ENCODE results near the gene TECPR2. TPM values are rescaled to one million over a fixed set of nuclear protein-coding genes. Genes with fewer than 3 reads are reported as not detected.

TECPR2 gene
- total and polyA plus RNA-seq, 2 of the 13 experiments (the other 11 are each of a cell fraction or from before 2014, with no cell fraction given) = 3.5 to 5.7 TPM

DNA sequence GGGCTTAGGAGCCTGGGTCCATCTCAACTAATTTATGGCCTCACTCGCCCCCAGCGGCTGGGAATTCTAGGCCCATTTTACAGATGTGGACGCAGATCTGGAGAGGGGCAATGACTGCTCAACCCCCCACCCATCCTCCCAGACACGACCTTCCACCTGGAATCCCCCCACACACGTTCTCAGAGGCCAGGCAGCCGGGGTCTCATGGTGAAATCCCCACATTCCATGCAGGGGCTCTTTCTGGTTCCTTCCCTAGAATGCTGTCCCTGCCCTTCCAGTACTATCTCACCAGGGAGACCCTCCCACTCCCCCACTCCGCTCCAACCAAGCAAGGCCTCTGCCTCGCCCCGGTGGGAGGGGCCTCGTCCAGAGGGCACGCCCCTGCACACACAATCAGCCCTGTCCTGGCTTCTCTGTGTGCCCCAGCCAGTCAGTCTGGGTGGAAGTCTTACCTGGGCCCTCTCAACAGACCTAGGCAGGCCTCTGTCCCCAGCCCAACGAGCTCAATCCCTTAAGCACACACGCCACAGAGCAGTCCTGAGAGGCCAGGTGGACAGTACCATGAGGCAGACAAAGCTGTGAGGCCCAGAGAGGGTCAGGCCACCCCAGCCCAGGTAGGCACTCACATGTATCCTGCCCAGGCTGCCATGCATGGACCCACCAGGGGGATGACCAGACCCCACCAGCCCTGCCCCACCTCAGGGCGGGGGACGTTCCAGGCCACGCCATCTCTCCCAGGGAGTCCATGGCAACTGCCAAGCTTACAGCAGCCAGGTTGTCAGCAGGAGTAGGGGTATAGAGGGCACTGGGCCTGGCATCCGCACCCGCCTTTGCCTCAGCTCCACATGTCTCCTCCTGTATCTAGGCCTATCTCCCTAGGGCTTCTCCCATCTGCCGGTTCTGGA is 148.1 kb downstream of the TECPR2 start (continued):
- TF ChIP-seq ZBTB42 (CRISPR knock-in tag; IDR thresholded peaks at IDR 0.05) = 0 out of 2 replicates have a peak, but pooled peaks have one; percentile 21
- TF ChIP-seq, protein P1, sequence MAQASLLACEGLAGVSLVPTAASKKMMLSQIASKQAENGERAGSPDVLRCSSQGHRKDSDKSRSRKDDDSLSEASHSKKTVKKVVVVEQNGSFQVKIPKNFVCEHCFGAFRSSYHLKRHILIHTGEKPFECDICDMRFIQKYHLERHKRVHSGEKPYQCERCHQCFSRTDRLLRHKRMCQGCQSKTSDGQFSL (CRISPR knock-in tag; IDR thresholded peaks at IDR 0.05) = 0 out of 2 replicates have a peak, but pooled peaks have one; percentile 7
- TF ChIP-seq HNRNPL (IDR thresholded peaks at IDR 0.05; ENCODE audit: low read depth, low read length) = peak; percentile 73; the same call in 1 of the 2 replicates
- no peak for TF ChIP-seq SMARCC2 (IDR thresholded peaks at IDR 0.05)
- TF ChIP-seq ZNF232 (CRISPR knock-in tag; IDR thresholded peaks at IDR 0.05; ENCODE audit: borderline replicate concordance) = no peak
- TF ChIP-seq ATAD3A (CRISPR knock-in tag; IDR thresholded peaks at IDR 0.05) = no peak
- TF ChIP-seq ZNF7 (CRISPR knock-in tag; IDR thresholded peaks at IDR 0.05) = no peak
- TF ChIP-seq, protein P2, sequence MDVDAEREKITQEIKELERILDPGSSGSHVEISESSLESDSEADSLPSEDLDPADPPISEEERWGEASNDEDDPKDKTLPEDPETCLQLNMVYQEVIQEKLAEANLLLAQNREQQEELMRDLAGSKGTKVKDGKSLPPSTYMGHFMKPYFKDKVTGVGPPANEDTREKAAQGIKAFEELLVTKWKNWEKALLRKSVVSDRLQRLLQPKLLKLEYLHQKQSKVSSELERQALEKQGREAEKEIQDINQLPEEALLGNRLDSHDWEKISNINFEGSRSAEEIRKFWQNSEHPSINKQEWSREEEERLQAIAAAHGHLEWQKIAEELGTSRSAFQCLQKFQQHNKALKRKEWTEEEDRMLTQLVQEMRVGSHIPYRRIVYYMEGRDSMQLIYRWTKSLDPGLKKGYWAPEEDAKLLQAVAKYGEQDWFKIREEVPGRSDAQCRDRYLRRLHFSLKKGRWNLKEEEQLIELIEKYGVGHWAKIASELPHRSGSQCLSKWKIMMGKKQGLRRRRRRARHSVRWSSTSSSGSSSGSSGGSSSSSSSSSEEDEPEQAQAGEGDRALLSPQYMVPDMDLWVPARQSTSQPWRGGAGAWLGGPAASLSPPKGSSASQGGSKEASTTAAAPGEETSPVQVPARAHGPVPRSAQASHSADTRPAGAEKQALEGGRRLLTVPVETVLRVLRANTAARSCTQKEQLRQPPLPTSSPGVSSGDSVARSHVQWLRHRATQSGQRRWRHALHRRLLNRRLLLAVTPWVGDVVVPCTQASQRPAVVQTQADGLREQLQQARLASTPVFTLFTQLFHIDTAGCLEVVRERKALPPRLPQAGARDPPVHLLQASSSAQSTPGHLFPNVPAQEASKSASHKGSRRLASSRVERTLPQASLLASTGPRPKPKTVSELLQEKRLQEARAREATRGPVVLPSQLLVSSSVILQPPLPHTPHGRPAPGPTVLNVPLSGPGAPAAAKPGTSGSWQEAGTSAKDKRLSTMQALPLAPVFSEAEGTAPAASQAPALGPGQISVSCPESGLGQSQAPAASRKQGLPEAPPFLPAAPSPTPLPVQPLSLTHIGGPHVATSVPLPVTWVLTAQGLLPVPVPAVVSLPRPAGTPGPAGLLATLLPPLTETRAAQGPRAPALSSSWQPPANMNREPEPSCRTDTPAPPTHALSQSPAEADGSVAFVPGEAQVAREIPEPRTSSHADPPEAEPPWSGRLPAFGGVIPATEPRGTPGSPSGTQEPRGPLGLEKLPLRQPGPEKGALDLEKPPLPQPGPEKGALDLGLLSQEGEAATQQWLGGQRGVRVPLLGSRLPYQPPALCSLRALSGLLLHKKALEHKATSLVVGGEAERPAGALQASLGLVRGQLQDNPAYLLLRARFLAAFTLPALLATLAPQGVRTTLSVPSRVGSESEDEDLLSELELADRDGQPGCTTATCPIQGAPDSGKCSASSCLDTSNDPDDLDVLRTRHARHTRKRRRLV (CRISPR knock-in tag; IDR thresholded peaks at IDR 0.05) = no peak
- TF ChIP-seq, protein P3, sequence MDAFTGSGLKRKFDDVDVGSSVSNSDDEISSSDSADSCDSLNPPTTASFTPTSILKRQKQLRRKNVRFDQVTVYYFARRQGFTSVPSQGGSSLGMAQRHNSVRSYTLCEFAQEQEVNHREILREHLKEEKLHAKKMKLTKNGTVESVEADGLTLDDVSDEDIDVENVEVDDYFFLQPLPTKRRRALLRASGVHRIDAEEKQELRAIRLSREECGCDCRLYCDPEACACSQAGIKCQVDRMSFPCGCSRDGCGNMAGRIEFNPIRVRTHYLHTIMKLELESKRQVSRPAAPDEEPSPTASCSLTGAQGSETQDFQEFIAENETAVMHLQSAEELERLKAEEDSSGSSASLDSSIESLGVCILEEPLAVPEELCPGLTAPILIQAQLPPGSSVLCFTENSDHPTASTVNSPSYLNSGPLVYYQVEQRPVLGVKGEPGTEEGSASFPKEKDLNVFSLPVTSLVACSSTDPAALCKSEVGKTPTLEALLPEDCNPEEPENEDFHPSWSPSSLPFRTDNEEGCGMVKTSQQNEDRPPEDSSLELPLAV (CRISPR knock-in tag; conservative IDR thresholded peaks at IDR 0.05; ENCODE audit: low read depth) = no peak
- no peak for TF ChIP-seq KLF16 (CRISPR knock-in tag; IDR thresholded peaks at IDR 0.05)
- TF ChIP-seq, protein P4, sequence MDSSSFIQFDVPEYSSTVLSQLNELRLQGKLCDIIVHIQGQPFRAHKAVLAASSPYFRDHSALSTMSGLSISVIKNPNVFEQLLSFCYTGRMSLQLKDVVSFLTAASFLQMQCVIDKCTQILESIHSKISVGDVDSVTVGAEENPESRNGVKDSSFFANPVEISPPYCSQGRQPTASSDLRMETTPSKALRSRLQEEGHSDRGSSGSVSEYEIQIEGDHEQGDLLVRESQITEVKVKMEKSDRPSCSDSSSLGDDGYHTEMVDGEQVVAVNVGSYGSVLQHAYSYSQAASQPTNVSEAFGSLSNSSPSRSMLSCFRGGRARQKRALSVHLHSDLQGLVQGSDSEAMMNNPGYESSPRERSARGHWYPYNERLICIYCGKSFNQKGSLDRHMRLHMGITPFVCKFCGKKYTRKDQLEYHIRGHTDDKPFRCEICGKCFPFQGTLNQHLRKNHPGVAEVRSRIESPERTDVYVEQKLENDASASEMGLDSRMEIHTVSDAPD (CRISPR knock-in tag; IDR thresholded peaks at IDR 0.05) = 0 out of 2 replicates have a peak, but pooled peaks have one; percentile 48
- TF ChIP-seq, protein P5, sequence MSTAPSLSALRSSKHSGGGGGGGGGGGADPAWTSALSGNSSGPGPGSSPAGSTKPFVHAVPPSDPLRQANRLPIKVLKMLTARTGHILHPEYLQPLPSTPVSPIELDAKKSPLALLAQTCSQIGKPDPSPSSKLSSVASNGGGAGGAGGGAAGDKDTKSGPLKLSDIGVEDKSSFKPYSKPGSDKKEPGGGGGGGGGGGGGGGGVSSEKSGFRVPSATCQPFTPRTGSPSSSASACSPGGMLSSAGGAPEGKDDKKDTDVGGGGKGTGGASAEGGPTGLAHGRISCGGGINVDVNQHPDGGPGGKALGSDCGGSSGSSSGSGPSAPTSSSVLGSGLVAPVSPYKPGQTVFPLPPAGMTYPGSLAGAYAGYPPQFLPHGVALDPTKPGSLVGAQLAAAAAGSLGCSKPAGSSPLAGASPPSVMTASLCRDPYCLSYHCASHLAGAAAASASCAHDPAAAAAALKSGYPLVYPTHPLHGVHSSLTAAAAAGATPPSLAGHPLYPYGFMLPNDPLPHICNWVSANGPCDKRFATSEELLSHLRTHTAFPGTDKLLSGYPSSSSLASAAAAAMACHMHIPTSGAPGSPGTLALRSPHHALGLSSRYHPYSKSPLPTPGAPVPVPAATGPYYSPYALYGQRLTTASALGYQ (CRISPR knock-in tag; IDR thresholded peaks at IDR 0.05) = 0 out of 2 replicates have a peak, but pooled peaks have one; percentile 22
- TF ChIP-seq TAF1 (CRISPR knock-in tag; IDR thresholded peaks at IDR 0.05) = peak; percentile 61; the same call in 1 of the 2 replicates
- TF ChIP-seq, protein P6, sequence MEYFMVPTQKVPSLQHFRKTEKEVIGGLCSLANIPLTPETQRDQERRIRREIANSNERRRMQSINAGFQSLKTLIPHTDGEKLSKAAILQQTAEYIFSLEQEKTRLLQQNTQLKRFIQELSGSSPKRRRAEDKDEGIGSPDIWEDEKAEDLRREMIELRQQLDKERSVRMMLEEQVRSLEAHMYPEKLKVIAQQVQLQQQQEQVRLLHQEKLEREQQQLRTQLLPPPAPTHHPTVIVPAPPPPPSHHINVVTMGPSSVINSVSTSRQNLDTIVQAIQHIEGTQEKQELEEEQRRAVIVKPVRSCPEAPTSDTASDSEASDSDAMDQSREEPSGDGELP (IDR thresholded peaks at IDR 0.05; ENCODE audit: borderline replicate concordance, low read depth) = no peak; the same call in 1 of the 2 replicates
- no peak for TF ChIP-seq ZNF496 (CRISPR knock-in tag; IDR thresholded peaks at IDR 0.05; ENCODE audit: insufficient replicate concordance)
